Tibial nerve (tissue), 4 donors: ENCODE data around the gene CA12.

Experiments
- CTCF ChIP-seq, 5 experiments: fragments of 200-600 bp in 3 of 5; fragments of 450-650 bp in 2 of 5; sonication (generic) in 3 of 5; IDR thresholded peaks; one replicate each; pipeline ENCODE4 v1.5.1; 2016 to 2019; ENCODE audit warnings: antibody characterized with exemption in 5 of 5, mild to moderate bottlenecking in 3 of 5, moderate library complexity in 2 of 5
- EP300 ChIP-seq, 2 donors: sonication (generic); formaldehyde crosslinking; IDR thresholded peaks; one replicate each; pipeline ENCODE4 v1.6.1; 2017; ENCODE audit warnings: antibody characterized with exemption in 2 of 2, mild to moderate bottlenecking in 1 of 2

- TF ChIP-seq CTCF (IDR thresholded peaks at IDR 0.05), result no peak
- TF ChIP-seq EP300 (IDR thresholded peaks at IDR 0.05), result no peak
Measured at GRCh38 chr15:63349621-63350020, 32.0 kb downstream of the CA12 start.
